Motor neuron (in vitro differentiated cells): ENCODE results near the gene TUT4. TPM values are rescaled to one million over a fixed set of nuclear protein-coding genes. Genes with fewer than 3 reads are reported as not detected.
A peak's percentile ranks its signal among the peaks of the same experiment; 100 is the strongest.

ENCODE experiments used
- ATAC-seq, 8 experiments: fragments of 200-7000 bp; cut with Tn5 transposase; replicated peaks in 6 of 8; 2 replicates each; pipeline ENCODE4 v1.8.0; 2021; ENCODE audit warnings: mild to moderate bottlenecking in 8 of 8, moderate library complexity in 8 of 8
- H3K27ac ChIP-seq, 2 donors: fragments of 250-450 bp; sonication (Bioruptor Pico); 2 replicates each; pipeline ENCODE4 v1.9.0; 2021; ENCODE audit warnings: antibody characterized with exemption in 2 of 2, mild to moderate bottlenecking in 2 of 2, moderate library complexity in 1 of 2
- H3K4me1 ChIP-seq, 2 donors: fragments of 250-450 bp; sonication (Bioruptor Pico); replicated peaks in 1 of 2; 2 replicates each; pipeline ENCODE4 v1.6.1; 2021; ENCODE audit warnings: antibody characterized with exemption in 2 of 2, mild to moderate bottlenecking in 2 of 2, moderate library complexity in 1 of 2
- H3K4me3 ChIP-seq, 5 donors: fragments of 250-450 bp; sonication (Bioruptor Pico); 2 replicates each; pipeline ENCODE4 v1.9.0; 2021; ENCODE audit warnings: antibody characterized with exemption in 5 of 5, mild to moderate bottlenecking in 5 of 5, moderate library complexity in 4 of 5
- WGBS, 10 experiments: fragments of 450-650 bp; shearing (Covaris generic); methylation state at CpG; one replicate each; pipeline ENCODE4 v1.0.0; 2022; 5-methylcytosine and 5-hydroxymethylcytosine counted together
- in situ Hi-C, 9 experiments: fragments of 400-800 bp; cut with MboI; loops; one replicate each; pipeline ENCODE4 v1.15.0; 2021; ENCODE audit warnings: low sequenced_read_pairs in 9 of 9, low pct_unique_long_range_greater_than_20kb in 2 of 9; ENCODE audit not compliant: unreplicated experiment in 9 of 9
- total RNA-seq, 8 experiments: library from RNA; unstranded; fragments of 300-600 nt; gene quantifications; 2 replicates each; pipeline versions ENCODE4 v1.2.3 to v1.2.4, GENCODE V29; 2022

The TUT4 gene
- total RNA-seq, 8 experiments from 2014 or later: 36.0 to 143 (median 94.1) TPM

DNA sequence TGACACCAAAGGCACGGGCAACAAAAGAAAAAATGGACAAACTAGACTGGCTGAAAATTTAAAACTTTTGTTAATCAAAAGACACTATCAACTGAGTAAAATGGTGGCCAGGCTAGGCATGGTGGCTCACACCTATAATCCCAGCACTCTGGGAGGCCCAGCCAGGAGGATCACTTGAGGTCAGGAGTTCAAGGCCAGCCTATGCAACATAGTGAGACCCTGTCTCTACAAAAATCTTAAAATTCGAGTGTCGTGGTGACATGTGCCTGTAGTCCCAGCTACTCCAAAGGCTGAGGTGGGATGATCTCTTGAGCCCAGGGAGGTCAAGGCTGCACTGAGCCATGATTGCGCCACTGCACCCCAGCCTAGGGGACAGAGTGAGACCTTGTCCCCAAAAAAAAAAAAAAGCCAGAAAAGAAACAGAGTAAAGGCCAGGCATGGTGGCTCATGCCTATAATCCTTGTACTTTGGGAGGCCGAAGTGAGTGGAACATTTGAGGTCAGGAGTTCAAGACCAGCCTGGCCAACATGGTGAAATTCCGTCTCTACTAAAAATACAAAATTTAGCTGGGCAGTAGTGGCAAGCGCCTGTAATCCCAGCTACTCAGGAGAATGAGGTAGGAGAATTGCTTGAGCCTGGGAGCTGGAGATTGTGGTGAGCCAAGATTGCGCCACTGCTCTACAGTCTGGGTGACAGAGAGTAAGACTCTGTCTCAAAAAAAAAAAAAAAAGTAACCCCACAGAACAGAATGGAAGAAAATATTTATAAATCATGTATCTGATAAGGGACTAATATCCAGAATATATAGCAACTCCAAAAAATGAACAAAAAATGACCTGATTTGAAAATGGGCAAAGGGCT lies 8.0 kb downstream of the TUT4 start:
- no peak for ATAC-seq
- 91 to 100% (median 97%) methylated on average over 1 to 8 of the region's 8 CpGs for WGBS, 10 experiments
- no peak overlapping the region for H3K4me3 ChIP-seq
- in situ Hi-C loops: loop anchor here in 1 of 9 experiments (25.0 kb wide), 1 partner anchor 117 kb away; no protein-coding TSS in a partner anchor
- H3K4me1 ChIP-seq: no peaks in the 10 kb centered on the region
- no peak overlapping the region for H3K27ac ChIP-seq

DNA sequence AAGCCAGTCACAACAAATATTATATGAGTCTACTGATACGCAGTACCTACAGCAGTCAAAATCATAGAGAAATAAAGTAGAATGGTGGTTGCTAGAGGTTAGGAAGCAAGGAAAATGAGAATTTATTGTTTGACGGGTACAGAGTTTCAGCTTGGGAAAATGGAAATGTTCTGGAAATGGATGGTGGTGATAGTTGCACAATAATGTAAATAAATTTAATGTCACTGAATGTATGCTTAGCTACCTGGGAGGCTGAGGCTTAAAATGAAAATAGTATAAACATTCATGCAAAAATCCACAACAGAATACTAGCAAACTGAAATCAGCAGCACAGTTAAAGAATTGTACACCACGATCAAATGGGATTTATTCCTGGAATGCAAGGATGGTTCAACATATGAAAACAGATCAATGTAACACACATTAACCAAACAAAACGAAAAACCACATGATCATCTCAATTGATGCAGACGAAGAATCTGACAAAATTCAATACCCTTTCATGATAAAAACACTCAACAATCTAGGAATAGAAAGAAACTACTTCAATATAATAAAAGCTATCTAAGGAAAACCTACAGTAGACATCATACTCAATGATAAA lies 10.7 kb downstream of the TUT4 start:
- 72 to 100% (median 93%) methylated on average over 2 to 5 of the region's 5 CpGs for WGBS, 10 experiments
- Histone ChIP-seq H3K27ac (no peak overlapping the region), H3K4me3 (no peak overlapping the region), H3K4me1 (no peaks in the 10 kb centered on the region)
- ATAC-seq: no peak
- in situ Hi-C loops: loop anchor here in 1 of 9 experiments (25.0 kb wide), 1 partner anchor 120 kb away; no protein-coding TSS in a partner anchor

DNA sequence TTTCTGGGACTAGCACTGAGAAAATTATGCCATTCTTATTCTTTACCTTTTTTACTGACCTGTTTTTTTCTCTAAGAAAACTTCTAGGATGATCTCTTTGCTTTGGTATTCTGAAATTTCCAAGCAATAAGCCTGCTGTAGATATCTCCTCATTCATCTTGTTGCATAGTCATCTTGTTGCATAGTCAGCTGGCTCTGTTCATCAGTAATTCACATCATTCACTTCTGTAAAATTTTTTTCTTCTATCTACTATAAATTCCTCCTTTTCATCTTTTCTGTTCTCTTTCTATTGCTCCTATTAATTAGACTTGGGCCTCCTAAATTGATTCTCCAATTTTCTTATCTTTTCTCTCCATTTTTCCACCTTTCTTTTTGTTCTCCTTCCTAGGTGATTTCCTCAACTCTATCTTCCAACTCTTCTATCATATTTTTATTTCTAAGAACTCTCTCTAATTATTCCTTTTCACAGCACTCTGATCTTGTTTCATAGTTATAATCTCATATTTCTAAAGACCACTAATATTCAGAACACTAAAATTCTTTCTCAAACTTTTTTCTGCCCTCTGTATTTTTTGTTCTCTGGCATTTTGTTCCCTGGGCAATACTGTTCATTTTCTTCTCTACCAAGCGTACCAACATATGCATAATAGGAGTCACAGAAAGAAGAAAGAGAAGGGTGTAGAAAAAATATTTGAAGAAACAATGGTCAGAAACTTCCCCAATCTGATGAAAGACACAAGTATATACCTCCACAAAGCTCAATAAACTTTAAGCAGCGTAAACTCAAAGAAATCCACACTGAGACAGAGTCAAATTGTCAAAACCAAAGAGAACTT lies 17.7 kb downstream of the TUT4 start:
- in situ Hi-C loops: loop anchor here in 1 of 9 experiments (25.0 kb wide), 1 partner anchor 127 kb away; no protein-coding TSS in a partner anchor
- no peak overlapping the region for H3K4me3 ChIP-seq
- no peak overlapping the region for H3K27ac ChIP-seq
- ATAC-seq: peak in 1 of 8 experiments; percentile 27
- WGBS, 10 experiments: 91 to 100% (median 100%) methylated on average over 1 to 2 of the region's 2 CpGs
- H3K4me1 ChIP-seq: no peaks in the 10 kb centered on the region

DNA sequence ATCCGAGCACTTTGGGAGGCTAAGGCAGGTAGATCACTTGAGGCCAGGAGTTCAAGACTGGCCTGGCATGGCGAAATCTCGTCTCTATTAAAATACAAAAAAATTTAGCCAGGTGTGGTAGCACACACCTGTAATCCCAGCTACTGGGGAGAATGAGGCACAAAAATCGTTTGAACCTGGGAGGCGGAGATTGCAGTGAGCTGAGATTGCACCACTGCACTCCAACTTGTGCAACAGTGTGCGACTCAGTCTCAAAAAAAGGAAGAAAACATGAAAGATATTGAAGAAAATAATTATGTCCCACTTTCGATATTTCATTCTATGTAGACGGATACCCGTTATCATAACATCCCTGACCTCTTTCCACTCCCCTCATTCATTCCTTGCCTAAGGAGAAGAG lies 19.2 kb downstream of the TUT4 start:
- in situ Hi-C loops: loop anchor here in 1 of 9 experiments (25.0 kb wide), 1 partner anchor 129 kb away; no protein-coding TSS in a partner anchor
- Histone ChIP-seq H3K4me3 (no peak overlapping the region), H3K27ac (no peak overlapping the region), H3K4me1 (no peaks in the 10 kb centered on the region)
- ATAC-seq: no peak
- WGBS, 10 experiments: 80 to 100% (median 98%) methylated on average over 1 to 9 of the region's 9 CpGs; no CpG with 5 or more reads in 1 of the 10 experiments

DNA sequence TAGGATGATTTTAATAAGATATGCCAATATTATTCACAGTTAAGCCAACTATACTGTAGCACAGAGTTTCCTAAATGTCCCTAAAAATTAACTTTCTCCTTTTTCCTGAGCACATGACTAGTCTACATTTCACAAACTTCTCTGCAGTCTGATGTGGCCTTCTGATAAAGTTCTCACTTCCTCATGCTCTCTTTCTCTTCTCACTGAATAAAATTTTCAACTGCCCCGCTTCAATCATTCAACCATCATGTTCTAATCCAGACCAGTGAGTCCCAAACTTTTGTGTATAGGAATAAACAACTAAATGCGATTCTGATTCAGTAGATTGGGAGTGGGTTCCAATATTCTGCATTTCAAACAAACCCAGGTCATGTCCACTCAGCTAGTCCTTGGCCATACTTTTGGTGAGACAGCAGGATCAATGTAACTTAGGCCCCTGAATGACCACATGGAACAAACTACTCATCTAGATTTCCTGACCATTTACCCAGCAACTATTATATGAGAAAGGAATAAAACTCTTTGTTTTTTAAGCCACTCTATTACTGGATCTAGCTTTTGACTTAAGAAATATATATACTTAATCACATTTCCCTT lies 20.1 kb downstream of the TUT4 start:
- Histone ChIP-seq H3K4me1 (no peaks in the 10 kb centered on the region), H3K27ac (no peak overlapping the region), H3K4me3 (no peak overlapping the region)
- in situ Hi-C loops: loop anchor here in 1 of 9 experiments (25.0 kb wide), 1 partner anchor 129 kb away; no protein-coding TSS in a partner anchor
- ATAC-seq: no peak
- WGBS, 10 experiments: 60 to 100% (median 100%) methylated on average over 1 to 2 of the region's 2 CpGs; no CpG with 5 or more reads in 1 of the 10 experiments

DNA sequence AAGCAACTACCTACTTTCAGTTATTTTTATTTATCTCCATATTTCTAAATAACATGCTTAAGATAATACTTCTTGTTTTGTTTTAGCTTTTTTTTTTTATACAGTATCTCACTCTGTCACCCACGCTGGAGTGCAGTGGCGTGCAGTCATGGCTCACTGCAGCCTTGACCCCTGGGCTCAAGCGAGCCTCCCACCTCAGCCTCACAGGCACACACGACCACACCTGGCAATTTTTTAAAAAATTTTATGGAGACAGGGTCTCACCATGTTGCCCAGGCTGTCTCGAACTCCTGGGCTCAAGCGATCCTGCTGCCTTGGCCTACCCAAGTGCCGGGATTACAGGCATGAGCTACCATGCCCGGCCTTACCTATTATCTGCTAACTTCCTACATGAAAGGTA lies 20.6 kb downstream of the TUT4 start:
- Histone ChIP-seq H3K4me3 (no peak overlapping the region), H3K4me1 (no peaks in the 10 kb centered on the region), H3K27ac (no peak overlapping the region)
- no peak for ATAC-seq
- 86 to 100% (median 97%) methylated on average over 1 to 8 of the region's 8 CpGs; no CpG with 5 or more reads in 1 of the 10 experiments for WGBS, 10 experiments
- in situ Hi-C loops: loop anchor here in 1 of 9 experiments (25.0 kb wide), 1 partner anchor 130 kb away; no protein-coding TSS in a partner anchor

DNA sequence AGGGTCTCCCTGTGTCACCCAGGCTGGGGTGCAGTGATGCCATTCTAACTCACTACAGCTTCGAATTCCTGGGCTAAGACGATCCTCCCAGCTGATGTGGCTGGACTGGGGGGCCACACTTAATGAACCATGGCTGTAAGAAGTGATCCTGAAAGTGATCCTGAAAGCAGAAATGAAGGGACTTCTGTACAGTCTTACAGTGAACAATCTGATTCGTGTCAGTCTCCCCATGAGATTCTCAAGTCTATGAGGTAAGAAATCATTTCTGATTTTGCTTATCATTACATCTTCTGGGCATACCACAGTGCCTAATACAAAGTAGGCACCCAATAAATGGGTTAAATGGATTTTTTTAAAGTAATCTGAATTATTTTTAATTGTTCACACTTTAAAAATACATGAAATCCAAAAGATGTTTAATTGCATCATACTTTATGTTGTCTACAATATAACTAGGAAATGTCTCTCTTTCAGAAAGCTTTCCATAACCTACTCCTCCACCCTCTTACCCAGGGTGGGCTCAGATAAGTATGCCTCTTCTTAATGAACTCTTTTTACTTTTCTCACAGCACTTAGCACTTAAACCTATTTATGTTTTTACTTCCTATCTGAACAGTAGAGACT lies 21.5 kb downstream of the TUT4 start:
- H3K4me3 ChIP-seq: no peak overlapping the region
- in situ Hi-C loops: loop anchor here in 1 of 9 experiments (25.0 kb wide), 1 partner anchor 131 kb away; no protein-coding TSS in a partner anchor
- WGBS, 10 experiments: 60 to 100% (median 90%) methylated on average over 1 to 3 of the region's 3 CpGs; no CpG with 5 or more reads in 1 of the 10 experiments
- ATAC-seq: no peak
- H3K4me1 ChIP-seq: no peaks in the 10 kb centered on the region
- H3K27ac ChIP-seq: no peak overlapping the region

DNA sequence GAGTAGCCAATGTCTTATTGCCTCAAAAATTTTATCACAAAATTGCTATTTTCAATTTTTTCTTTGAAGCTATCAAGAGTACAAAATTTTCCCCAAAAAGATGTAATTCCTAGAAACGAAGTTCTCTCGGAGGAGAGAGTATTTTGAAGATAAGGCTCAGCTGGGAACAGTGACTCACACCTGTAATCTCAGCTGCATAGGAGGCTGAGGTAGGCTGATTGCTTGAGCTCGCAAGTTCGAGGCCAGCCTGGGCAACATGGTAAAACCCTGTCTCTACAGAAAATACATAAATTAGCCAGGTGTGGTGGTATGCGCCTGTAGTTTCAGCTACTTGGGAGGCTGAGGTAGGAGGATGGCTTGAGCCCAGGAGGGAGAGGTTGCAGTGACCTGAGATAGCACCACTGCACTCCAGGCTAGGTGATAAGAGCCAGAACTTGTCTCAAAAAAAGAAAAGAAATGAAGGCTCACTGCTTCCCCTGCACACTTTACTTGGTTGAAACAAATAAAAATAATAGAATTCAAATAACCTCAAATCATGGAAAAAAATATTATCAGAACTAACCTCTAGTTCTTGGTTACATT lies 22.2 kb downstream of the TUT4 start:
- in situ Hi-C loops: loop anchor here in 1 of 9 experiments (25.0 kb wide), 1 partner anchor 132 kb away; no protein-coding TSS in a partner anchor
- WGBS, 10 experiments: 40 to 100% (median 96%) methylated on average over 1 to 5 of the region's 5 CpGs; no CpG with 5 or more reads in 1 of the 10 experiments
- ATAC-seq: no peak
- Histone ChIP-seq H3K4me1 (no peaks in the 10 kb centered on the region), H3K27ac (no peak overlapping the region), H3K4me3 (no peak overlapping the region)

DNA sequence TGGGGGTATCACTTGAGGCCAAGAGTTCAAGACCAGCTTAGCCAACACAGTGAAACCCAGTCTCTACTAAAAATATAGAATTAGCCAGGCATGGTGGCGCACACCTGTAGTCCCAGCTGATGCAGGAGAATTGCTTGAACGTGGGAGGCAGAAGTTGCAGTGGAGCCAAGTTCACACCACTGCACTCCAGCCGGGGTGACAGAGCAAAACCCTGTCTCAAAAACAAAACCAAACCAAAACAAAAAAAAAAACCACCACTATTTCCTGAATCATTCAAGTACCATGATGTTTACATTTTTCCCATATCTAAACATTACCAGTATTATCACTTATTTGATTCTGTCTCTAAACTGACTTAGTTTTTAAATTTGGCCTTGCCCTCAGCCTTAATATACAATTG lies 29.5 kb downstream of the TUT4 start:
- no peak overlapping the region for H3K4me3 ChIP-seq
- H3K27ac ChIP-seq: no peak overlapping the region
- ATAC-seq: no peak
- H3K4me1 ChIP-seq: peaks cover 5 to 12% of the 10 kb centered on the region in 2 donors
- in situ Hi-C loops: no loop called here
- WGBS, 10 experiments: 81 to 100% (median 100%) methylated on average over 1 to 3 of the region's 3 CpGs; no CpG with 5 or more reads in 1 of the 10 experiments

DNA sequence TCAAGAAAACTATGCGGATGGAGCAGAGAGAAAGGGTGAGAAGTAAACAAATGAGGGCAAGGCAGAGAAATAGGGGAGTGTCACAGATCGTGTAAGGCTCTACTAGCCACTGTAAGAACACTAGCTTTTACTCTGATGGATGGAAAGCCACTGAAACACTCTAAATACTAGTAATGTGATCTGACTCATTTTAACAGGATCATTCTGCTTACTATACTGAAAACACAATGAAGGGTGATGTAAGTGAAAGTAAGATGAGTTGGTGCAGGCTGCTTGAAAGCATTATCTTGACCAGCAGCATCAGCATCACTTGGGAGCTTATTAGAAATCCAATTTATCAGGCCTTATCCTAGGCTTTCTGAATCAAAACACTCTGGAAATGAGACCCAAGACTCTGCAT lies 32.7 kb downstream of the TUT4 start:
- Histone ChIP-seq H3K4me3 (no peak overlapping the region), H3K4me1 (peaks cover 5 to 12% of the 10 kb centered on the region in 2 donors), H3K27ac (peak overlapping the region; percentile 74 to 89)
- peak in 6 of 8 experiments; percentile 26 to 100 (median 99) for ATAC-seq
- WGBS, 10 experiments: 50 to 100% (median 86%) methylated on average over 1 to 2 of the region's 2 CpGs
- in situ Hi-C loops: no loop called here

DNA sequence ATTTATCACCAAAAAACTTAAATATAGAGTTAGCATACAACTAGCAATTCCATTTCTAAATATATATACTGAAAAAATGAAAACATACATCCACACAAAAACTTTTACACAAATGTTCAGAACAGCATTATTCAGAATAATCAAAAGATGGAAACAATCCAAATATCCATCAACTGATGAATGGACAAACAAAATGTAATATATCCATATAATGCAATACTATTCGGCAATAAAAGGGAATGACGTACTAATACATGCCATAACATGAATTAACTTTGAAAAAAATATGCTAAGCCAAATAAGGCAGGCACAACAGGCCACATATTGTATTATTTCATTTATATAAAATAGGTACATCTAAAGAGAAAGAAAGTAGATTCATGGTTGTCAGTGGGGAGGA lies 33.9 kb downstream of the TUT4 start:
- Histone ChIP-seq H3K4me1 (peaks cover 5 to 12% of the 10 kb centered on the region in 2 donors), H3K27ac (no peak overlapping the region), H3K4me3 (no peak overlapping the region)
- no peak for ATAC-seq
- in situ Hi-C loops: no loop called here
- WGBS, 10 experiments: 13 to 100% (median 88%) methylated on average over 1 to 2 of the region's 2 CpGs; no CpG with 5 or more reads in 2 of the 10 experiments
